RPMI8226 (cell line): ENCODE results near the gene AGTPBP1.
"Not testable (repeated sequence)": the region's sequence is repeated elsewhere in the genome, so short reads cannot be mapped to it uniquely, and the experiment has no call there.

Experiments used
- DNase-seq: peaks from one replicate; pipeline ENCODE4 v3.0.0-alpha.2; 2015

Gene AGTPBP1, protein sequence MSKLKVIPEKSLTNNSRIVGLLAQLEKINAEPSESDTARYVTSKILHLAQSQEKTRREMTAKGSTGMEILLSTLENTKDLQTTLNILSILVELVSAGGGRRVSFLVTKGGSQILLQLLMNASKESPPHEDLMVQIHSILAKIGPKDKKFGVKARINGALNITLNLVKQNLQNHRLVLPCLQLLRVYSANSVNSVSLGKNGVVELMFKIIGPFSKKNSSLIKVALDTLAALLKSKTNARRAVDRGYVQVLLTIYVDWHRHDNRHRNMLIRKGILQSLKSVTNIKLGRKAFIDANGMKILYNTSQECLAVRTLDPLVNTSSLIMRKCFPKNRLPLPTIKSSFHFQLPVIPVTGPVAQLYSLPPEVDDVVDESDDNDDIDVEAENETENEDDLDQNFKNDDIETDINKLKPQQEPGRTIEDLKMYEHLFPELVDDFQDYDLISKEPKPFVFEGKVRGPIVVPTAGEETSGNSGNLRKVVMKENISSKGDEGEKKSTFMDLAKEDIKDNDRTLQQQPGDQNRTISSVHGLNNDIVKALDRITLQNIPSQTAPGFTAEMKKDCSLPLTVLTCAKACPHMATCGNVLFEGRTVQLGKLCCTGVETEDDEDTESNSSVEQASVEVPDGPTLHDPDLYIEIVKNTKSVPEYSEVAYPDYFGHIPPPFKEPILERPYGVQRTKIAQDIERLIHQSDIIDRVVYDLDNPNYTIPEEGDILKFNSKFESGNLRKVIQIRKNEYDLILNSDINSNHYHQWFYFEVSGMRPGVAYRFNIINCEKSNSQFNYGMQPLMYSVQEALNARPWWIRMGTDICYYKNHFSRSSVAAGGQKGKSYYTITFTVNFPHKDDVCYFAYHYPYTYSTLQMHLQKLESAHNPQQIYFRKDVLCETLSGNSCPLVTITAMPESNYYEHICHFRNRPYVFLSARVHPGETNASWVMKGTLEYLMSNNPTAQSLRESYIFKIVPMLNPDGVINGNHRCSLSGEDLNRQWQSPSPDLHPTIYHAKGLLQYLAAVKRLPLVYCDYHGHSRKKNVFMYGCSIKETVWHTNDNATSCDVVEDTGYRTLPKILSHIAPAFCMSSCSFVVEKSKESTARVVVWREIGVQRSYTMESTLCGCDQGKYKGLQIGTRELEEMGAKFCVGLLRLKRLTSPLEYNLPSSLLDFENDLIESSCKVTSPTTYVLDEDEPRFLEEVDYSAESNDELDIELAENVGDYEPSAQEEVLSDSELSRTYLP

DNA sequence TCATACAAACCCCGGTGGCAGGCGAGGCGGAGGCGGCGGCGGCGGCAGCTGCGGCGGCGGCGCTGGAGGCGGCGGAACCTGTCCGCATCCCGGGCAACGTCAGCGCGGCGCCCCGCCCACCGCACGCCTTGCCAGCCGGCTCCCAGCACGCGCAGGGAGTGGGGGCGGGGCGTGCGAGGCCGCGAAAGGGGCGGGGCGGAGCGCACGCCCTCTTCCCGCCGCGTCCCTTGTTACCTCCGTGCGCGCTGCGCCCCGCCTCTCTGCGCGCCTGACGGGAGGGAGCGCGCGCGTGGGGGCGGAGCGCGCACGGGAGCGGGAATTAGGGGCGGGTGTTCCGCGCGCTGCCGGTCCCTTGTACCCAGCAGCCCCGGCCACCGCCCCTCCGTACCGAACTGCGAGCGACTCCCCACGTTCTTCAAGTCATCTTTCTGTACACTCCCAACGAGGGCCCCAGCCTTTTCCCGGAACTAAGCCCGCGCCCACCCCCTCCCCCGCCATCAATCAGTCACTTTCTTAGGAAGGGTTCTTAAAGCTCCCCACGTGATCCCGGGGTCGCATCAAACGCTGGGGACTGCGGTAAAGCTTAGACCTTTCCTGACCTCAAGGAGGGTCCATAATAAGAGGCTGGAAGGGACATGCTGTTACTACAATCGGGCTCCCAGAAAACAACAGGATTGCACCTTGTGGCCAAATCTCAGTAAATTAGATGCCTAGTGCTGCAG lies at the start of gene AGTPBP1:
Gene AGTPBP1 (minus strand): TSS at position 80 of the 722 bp plus-strand sequence. CDS start 29,421 bp downstream, outside the sequence.
- DNase-seq, result peak; percentile 94

DNA sequence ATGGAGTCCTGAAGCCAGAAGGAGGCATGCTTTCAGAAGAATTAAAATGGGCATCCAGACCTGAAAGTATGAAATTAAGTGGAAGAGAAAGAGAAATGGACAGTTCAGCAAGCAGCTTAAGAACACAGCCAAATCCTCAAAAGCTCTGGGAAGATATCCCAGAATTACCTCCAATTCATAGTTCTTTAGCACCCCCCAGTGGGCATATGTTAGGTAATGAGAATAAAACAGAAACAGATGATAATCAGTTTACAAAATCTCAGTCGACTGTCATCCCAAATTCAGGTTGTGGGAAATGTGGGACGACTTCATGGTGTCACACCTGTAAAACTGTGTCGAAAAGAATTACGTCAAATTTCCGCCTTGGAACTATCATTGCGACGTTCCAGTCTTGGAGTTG lies 44.4 kb upstream of the AGTPBP1 start:
- DNase-seq, result not testable (repeated sequence)

DNA sequence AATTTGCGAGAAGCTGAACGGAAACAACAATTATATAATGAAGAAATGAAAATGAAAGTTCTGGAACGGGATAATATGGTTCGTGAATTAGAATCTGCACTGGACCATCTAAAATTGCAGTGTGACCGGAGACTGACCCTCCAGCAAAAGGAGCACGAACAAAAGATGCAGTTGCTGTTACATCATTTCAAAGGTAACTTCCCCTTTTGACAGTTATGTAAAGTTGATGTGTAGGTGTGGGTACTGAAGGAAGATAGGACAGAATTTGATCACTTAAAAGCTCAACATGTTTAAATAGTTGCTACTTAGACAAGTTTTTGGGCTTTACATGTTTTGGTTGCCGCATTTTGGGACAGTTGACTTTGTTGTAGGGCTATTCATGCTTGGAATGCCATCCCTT lies 32.1 kb upstream of the AGTPBP1 start:
- not testable (repeated sequence) for DNase-seq

DNA sequence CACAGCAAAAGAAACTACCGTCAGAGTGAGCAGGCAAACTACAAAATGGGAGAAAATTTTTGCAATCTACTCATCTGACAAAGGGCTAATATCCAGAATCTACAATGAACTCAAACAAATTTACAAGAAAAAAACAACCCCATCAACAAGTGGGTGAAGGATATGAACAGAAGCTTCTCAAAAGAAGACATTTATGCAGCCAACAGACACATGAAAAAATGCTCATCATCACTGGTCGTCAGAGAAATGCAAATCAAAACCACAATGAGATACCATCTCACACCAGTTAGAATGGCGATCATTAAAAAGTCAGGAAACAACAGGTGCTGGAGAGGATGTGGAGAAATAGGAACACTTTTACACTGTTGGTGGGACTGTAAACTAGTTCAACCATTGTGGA lies 20.0 kb upstream of the AGTPBP1 start:
- not testable (repeated sequence) for DNase-seq

DNA sequence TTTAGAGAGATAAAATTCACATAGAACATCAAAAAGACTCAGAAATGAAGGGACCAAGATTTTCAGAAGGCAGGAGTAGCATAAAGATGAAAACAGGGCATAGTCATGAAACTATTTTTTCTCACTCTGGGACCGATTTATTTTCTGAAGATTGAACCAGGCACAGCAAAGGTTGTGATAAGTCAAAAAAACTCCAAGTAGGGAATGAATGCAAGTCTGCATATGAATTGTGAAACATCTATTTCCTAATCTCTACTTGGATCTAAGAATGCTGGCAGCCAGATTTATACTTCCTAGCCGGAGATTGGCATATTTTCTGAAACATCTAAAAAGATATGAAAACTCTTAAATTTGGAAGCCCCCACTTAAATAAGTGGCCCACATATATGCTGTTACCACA lies 16.0 kb upstream of the AGTPBP1 start:
- not testable (repeated sequence) for DNase-seq

DNA sequence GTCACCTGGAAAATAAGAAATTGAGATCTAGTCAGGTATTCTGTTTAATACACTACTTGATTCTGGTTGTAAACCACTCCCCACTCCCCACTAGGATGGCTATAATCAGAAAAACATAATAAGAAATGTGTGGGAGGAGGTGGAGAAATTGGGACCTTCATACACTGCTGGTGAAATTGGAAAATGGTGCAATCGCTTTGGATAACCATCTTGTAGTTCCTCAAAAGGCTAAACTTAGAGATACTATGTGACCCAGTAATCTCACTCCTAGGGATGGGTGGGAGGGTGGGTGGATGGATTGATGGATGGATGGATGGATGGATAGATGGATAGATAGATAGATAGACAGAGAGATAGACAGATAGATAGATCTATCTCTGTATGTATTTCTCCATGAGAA lies 14.5 kb upstream of the AGTPBP1 start:
- not testable (repeated sequence) for DNase-seq

DNA sequence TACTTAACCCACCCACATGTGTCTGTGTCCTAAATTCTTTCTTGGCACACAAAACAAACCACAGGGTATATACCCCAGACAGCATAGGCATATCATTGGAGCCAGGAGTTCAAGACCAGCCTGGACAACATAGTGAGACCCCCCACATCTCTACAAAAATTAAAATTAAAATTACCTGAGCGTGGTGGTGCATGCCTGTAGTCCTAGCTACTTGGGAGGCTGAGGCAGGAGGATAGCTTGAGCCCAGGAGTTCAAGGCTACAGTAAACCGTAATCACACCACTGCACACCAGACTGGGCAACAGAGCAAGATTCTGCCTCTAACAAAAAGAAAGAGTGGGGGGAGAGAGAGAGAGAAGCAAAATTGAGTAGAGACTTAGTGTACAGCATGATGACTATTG lies 4.6 kb upstream of the AGTPBP1 start:
- DNase-seq, result no peak

DNA sequence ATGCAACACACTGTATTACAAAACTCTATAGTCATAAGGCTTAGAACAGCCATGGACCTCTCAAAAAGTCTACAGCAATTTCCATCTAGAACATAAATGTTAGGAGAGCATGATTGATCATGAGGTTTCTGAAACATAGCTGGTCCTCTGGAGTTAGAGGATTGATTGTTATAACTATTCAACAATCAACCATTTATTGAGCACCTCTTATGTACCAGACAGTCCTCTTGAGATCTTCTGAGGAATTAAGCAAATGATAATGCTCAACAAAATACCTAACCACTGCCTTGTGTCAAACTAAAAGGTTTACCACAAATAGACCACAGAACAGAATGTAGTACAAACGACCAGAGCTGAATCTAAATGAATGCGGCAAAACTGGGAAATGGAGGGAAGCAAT lies 3.4 kb upstream of the AGTPBP1 start:
- DNase-seq, result no peak

DNA sequence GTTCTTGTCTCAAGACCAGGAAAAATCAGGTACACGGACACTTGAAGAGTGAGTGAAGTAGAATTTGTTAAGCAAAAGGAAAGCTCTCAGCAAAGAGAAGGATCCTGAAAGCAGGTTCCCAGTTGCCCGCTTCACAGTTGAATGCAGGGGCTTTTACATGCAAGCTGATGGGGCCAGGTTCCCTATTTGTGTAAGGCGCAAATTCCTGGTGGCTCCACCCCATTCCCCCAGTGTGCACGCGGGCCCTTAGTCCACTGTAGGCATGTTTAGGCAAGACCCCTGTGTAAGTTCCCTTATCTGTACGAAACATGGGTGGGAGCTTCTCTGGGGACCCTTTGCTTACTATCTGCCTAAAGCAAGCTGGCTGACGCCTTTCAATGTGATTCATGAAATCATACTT lies 2.7 kb upstream of the AGTPBP1 start:
- no peak for DNase-seq

DNA sequence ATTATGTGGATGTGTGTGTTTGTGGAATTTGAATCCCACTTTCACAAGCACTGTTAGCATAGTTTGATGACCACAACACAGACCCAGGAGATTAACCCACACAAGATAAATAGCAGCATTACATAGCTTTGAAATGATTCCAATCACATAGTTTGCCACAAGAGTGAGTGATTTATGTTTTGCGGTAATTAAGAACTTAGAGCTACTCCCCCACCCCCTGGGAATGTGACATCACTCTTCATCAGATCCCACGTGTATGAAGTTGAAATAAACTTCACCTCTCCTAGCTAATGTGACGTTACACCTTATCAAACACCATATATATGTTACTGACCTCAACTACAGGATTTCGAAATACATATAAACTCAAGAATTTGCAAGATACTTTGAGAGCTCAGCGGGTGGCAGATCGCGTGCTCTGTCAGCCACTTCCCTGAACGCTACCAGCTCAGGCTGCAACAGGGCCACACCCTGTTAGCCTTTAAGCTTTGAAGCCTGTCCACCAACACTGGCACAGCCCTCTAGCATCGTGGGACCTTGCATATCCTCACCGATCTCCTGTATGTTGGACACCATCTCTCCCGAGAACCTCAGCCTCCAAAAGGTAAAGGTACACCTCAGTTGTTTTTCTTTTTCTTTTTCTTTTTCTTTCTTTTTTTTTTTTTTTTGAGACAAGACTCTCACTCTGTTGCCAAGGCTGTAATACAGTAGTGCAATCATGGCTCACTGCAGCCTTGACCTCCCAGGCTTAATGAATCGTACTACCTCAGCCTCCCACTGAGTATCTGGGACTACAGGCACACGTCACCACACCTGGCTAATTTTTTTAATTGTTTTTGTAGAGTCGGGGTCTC lies 1.7 kb upstream of the AGTPBP1 start:
- DNase-seq, result no peak

DNA sequence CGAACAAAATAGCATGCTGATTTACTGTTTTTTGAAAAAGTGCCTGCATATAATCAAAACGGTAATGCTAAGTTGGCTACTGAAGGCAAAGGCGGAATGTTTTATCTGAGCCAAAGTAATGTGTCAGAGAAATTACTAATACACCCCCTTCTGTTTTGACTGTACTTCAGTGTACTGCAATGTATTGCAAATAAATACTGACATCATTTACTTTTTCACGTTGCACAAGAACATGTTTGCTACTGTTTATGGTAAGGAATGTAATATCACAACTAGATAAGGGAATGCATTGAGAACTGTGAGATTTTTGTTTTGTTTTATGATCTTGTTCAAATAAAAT lies 813 bp upstream of the AGTPBP1 start:
- DNase-seq, result no peak

DNA sequence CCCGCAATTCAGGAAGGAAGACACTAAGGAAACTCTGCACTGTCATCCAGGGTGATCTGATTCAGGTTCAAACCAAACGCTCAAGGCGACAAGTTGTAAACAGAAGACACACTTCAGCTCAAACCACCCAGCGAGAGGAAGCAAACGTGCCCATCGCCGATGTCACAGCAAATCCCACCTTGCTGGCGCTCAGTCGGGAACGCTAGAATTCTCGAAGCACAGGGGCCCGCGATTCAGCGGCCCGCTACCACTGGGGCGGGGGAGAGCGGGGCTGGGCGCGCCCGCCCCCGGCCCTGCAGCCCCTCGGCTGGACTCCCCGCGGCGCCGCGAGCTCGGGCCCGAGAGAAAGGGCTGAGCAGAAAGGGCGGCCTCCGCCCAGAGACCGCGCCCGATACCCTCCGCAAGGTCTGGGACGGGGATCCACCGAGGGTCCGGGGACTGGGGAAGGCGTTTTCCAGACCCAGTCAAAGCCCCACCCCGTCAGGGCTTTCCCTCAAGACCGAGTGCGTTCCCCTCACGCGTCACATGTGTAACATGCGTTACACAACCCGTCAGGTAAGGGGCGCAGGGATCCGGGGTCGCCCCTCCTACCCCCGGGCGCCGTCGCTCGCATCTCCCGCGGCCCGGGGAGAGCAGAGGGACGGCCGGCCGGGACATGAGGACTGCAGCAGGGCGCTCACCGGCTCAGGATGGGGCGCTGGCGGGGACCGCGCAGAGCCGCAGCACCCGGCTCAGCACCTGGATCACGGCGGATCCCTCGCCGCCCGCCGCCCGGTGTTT lies 469 bp downstream of the AGTPBP1 start:
- DNase-seq, result peak; percentile 57

DNA sequence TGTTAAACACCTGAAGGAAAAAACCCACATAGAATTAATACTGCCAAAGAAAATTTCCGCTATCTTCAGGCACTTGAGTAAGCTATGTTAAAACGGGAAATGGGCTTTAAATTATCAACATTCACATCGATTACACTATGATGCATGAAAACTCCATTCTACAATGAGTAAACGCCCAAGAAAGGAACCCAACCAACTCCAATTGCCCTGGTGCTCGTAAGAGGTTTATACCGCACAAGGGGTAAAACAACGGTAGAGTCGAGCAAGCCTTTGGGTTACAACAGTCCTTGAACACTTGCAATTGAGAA lies 1.0 kb downstream of the AGTPBP1 start:
- DNase-seq, result no peak

DNA sequence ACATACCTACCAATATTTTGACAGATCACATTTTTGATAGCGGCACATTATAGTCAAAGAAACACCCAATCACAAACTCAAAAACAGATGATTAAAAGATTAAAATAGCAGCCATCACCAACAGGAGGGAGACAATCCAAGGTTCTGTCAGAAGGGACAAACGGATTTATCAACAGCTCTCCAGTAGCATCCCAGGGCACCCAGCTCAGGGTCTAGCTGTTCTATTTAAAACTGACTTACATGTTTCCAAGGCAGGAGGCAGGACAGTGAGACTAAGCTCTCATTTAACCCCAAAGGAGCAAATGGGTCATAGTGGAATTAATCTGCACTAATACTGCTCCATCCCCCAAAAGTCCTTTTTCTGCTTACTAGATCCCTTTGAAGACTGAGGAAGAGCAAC lies 3.2 kb downstream of the AGTPBP1 start:
- no peak for DNase-seq

DNA sequence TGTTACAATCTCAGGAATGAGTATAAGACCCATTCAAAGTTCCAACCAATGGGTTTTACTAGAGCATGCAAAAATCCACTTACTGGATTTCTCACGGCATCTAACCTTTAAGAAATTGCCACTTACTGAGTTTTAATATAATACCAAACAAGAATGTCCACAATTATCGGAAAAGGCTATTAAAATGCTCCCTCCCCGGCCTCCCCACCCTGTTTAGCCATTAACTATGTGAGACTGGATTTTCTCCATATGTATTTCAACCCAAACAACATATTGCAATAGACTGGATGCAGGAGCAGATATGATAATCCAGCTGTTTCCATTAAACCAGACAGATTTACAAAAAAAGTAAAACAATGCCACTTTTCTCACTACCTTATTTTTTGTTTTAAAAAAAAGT lies 4.1 kb downstream of the AGTPBP1 start:
- DNase-seq, result no peak

DNA sequence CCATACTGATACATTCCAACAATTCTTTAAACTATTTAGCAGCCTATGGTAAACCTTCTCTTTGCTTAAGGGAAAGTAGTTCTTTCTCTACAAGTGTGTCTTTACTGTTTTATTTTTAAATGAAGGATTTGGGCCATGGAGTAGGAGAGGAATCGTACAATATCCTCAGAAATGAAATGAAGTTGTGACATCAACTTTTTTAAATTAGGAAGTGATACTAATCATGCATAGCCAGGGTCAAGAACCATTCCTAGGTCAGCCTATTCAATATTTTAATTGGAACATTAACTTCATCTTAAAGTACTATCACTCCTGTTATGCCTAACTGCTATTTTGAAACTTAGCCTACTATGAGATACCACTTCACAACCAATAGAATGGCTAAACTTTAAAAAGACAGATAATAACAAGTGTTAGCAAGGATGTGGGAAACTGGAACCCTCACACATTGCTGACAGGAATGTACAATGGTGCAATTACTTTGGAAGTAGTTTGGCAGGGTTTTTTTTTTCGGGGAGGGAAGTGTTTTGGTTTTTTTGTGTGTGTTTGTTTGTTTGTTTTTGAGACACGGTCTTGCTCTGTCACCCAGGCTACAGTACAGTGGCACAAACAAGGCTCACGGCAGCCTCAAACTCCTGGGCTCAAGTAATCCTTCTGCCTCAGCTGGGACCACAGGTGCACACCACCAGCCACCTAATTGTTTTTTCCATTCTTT lies 10.7 kb downstream of the AGTPBP1 start:
- no peak for DNase-seq

DNA sequence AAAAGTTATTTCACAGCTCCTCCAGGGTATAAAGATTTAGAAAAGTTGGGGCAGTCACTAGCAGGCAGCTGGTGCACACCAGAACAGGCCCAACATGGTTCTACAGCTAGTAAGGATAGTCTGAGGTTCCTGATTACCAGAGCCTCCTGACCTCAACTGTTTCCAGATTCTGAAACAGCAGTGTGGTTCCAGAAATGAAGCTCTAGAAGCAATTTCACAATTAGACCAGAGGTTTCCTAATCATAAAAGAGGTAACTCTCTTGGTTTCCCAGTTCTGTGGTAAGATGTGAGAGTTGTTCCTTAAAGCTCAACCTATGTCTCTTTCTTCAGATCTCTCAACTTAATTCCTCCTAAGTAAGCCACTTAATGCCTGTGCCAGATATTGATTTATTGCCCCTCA lies 11.9 kb downstream of the AGTPBP1 start:
- no peak for DNase-seq

DNA sequence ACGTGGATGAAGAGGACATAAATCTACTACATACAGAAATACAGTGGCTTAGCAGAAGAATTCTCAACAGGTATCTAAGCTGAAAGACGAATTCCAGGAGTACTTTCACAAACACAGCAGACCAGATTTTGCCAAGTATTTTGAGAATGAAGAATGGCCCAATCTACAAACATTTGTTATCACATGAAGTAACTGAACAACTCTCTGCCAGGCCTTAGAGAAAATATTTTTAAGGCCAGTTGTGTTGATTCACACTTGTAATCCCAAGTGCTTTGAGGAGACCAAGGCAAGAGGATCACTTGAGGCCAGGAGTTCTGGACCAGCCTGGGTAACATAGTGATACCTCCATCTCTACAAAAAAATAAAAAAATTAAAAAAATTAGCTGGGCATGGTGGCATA lies 14.3 kb downstream of the AGTPBP1 start:
- no peak for DNase-seq

DNA sequence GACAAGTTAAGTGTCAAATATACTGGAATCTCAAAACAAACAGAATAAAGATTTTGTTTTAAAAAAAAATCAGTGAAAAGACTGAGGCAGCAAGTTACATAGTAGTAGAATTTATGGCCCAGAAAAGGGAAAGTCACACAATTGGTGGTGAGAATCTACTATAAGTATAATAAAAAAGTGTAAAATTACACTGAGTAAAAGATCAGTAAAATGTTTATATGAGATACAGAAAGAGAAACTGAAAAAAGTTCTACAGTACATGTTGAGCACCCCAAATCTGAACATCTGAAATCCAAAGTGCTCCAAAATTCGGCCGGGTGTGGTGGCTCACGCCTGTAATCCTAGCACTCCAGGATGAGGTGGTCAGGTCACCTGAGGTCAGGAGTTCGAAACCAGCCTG lies 15.0 kb downstream of the AGTPBP1 start:
- no peak for DNase-seq

DNA sequence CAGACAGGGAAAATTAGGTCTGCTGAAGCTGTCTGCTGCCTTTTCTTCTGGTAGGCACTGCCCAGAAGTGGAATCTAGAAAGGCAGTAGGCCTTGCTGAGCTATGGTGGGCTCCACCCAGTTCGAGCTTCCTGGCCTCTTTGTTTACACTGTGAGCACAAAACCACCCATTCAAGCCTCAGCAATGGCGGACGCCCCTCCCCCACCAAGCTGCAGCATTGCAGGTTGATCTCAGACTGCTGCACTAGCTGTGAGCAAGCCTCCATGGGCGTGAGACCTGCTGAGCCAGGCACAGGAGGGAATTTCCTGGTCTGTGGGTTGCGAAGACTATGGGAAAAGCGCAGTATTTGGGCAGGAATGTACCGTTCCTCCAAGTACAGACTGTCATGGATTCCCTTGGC lies 18.5 kb downstream of the AGTPBP1 start:
- DNase-seq, result no peak
